Iris pigment epithelial cell (primary cell): ENCODE results near the gene MON1A.
"Not testable (repeated sequence)": the region's sequence is repeated elsewhere in the genome, so short reads cannot be mapped to it uniquely, and the experiment has no call there.

Experiments
- DNase-seq: peaks from one replicate; pipeline ENCODE4 v3.0.0-alpha.2; 2011; ENCODE audit warnings: low read depth

MON1A gene

GRCh38 chr3:49917806-49918590, 11.6 kb downstream of the MON1A start:
- not testable (repeated sequence) for DNase-seq

GRCh38 chr3:49916686-49917085, 12.9 kb downstream of the MON1A start:
- DNase-seq: peak; percentile 66

GRCh38 chr3:49914906-49915305, 14.7 kb downstream of the MON1A start:
- peak; percentile 49 for DNase-seq

- DNase-seq: no peak
Measured at GRCh38 chr3:49912881-49913281, 16.7 kb downstream of the MON1A start.

- no peak for DNase-seq
Measured at GRCh38 chr3:49911611-49912010, 18.0 kb downstream of the MON1A start.

GRCh38 chr3:49911124-49911420, 18.5 kb downstream of the MON1A start:
- DNase-seq: no peak

- no peak for DNase-seq
Measured at GRCh38 chr3:49910409-49911123, 19.0 kb downstream of the MON1A start.

GRCh38 chr3:49908373-49909199, 21.0 kb downstream of the MON1A start:
- no peak for DNase-seq

- DNase-seq: peak; percentile 33
Measured at GRCh38 chr3:49906073-49906743, 23.4 kb downstream of the MON1A start.

GRCh38 chr3:49904448-49904847, 25.2 kb downstream of the MON1A start:
- DNase-seq: not testable (repeated sequence)

- peak; percentile 29 for DNase-seq
Measured at GRCh38 chr3:49903451-49904424, 25.9 kb downstream of the MON1A start, which contains the start of gene MST1R. Gene MST1R (minus strand): TSS chr3:49903873. CDS start chr3:49903609, 264 bp downstream.

GRCh38 chr3:49902511-49903345, 26.9 kb downstream of the MON1A start:
- DNase-seq: no peak

GRCh38 chr3:49901366-49902339, 28.0 kb downstream of the MON1A start:
- peak; percentile 18 for DNase-seq

GRCh38 chr3:49900491-49901153, 29.0 kb downstream of the MON1A start:
- DNase-seq: peak; percentile 14

- no peak for DNase-seq
Measured at GRCh38 chr3:49899815-49900214, 29.8 kb downstream of the MON1A start.

- no peak for DNase-seq
Measured at GRCh38 chr3:49898991-49899390, 30.6 kb downstream of the MON1A start.

- no peak for DNase-seq
Measured at GRCh38 chr3:49896345-49896744, 33.3 kb downstream of the MON1A start.

GRCh38 chr3:49895791-49896190, 33.8 kb downstream of the MON1A start:
- no peak for DNase-seq
